NB4 (cell line): ENCODE results near the gene SDF2L1.
"Not testable (repeated sequence)": the region's sequence is repeated elsewhere in the genome, so short reads cannot be mapped to it uniquely, and the experiment has no call there.

Source experiments
- DNase-seq: peaks from one replicate; pipeline ENCODE4 v3.0.0; 2010; ENCODE audit warnings: low read depth
- H3K4me3 ChIP-seq: one replicate; pipeline ENCODE4 v1.5.1; 2011; ENCODE audit warnings: mild to moderate bottlenecking, low read depth, low read length, moderate library complexity
- CTCF ChIP-seq: IDR thresholded peaks from one replicate; pipeline ENCODE4 v1.5.1; 2012; ENCODE audit warnings: low read depth, low read length
- MAX ChIP-seq: IDR thresholded peaks from 2 replicates; pipeline ENCODE4 v1.6.1; 2011; ENCODE audit warnings: low read depth, low read length
- MYC ChIP-seq: IDR thresholded peaks from 2 replicates; pipeline ENCODE4 v1.6.1; 2011; ENCODE audit warnings: low read depth, low read length
- POLR2A ChIP-seq: IDR thresholded peaks from 2 replicates; pipeline ENCODE4 v1.6.1; 2011; ENCODE audit warnings: mild to moderate bottlenecking; ENCODE audit not compliant: insufficient read length; ENCODE audit errors: extremely low read depth

The SDF2L1 gene

GRCh38 chr22:21635771-21636510 is 6.2 kb upstream of the SDF2L1 start:
- DNase-seq = no peak
- no peak overlapping the region for H3K4me3 ChIP-seq
- no peak for TF ChIP-seq POLR2A
- no peak for TF ChIP-seq MYC
- TF ChIP-seq MAX = no peak
- TF ChIP-seq CTCF = no peak

- TF ChIP-seq CTCF = no peak
- TF ChIP-seq MYC = no peak
- TF ChIP-seq POLR2A = no peak
- no peak for TF ChIP-seq MAX
- H3K4me3 ChIP-seq = no peak overlapping the region
- DNase-seq = no peak
These were observed 5.4 kb upstream of the SDF2L1 start for GRCh38 chr22:21636629-21637218.

GRCh38 chr22:21637450-21637849 is 4.7 kb upstream of the SDF2L1 start:
- DNase-seq, H3K4me3 ChIP-seq: not testable (repeated sequence)

DNA sequence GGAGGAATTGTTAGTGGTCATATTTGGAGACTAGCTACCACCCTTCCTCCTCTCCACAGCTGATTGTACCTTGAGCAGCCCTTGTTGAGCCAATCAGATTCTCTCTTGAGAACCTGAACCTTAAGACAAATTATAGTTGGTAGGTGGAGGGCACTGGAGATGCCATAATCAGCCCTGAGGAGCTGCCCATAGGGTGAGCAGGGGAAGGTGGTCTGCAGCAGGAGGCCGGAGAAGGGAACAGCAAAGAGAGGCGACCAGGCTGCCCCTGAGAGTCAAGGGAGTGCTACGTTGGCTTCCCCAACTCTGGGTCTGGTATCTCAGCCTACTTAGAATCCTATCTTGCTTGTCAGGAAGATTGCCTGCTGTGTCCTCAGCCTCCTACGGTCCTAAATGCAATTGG is 2.7 kb upstream of the SDF2L1 start:
- no peak for DNase-seq
- H3K4me3 ChIP-seq = no peak overlapping the region
- TF ChIP-seq MAX (no peak), MYC (no peak)

GRCh38 chr22:21640810-21641209 is 1.3 kb upstream of the SDF2L1 start:
- H3K4me3 ChIP-seq = peak overlapping the region; percentile 76
- DNase-seq = no peak
- no peak for TF ChIP-seq MAX
- no peak for TF ChIP-seq MYC
- TF ChIP-seq POLR2A = no peak
- no peak for TF ChIP-seq CTCF

GRCh38 chr22:21641417-21641788 is 699 bp upstream of the SDF2L1 start:
- peak overlapping the region; percentile 76 for H3K4me3 ChIP-seq
- DNase-seq = peak; percentile 69
- TF ChIP-seq CTCF (peak; percentile 37), MYC (peak; percentile 53), POLR2A (no peak), MAX (peak; percentile 58; the same call in 1 of the 2 replicates)
